Measurements from ENCODE around the gene DMRT3. TPM values are rescaled to one million over a fixed set of nuclear protein-coding genes. Genes with fewer than 3 reads are reported as not detected.
A peak's percentile ranks its signal among the peaks of the same experiment; 100 is the strongest.
"Not testable (repeated sequence)": the region's sequence is repeated elsewhere in the genome, so short reads cannot be mapped to it uniquely, and the experiment has no call there.

Gene DMRT3
- polyA plus RNA-seq, 3 donors from 2014 or later, result not detected

DNA sequence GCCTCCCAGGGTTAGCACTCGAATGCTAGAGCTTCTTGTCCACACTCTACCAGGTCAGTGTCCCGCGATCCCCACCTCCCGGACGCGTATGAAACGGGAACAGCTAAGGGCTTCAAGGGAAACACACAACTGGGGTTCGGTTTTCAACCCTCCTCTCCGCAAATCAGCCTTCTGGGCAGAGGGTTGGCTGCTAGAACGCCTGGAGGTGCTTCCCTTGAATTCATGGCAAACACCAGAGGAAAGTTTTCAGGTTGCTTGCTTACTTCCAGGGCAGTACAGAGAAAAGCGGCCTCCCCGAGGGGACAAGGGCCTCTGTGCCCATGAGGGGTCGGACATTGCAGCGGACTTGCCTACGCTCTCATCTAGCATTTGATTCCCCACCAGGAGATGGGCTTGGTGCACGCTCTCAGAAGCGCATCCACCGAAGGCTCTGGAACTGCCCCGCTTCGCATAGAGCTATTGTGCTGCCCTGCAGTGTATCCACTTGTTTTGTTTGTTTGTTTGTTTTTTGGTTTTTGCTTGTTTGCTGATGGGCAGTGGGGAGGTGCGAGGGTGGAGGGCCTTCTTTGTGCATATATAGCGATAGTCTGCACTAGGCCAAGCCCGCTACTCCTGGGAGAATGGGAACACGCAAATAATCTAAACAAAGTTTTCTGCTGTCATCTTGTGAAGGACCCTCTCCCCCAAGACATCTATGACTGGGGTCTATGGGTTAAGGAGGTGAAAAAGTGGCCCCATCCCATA, 1.3 kb upstream of the DMRT3 start:
- peaks cover 1 to 7% of the 10 kb centered on the region in 2 donors for H3K4me1 Mint-ChIP-seq
- no peak overlapping the region for H3K4me3 Mint-ChIP-seq
- no peak for DNase-seq
- H3K36me3 Mint-ChIP-seq, result no peaks in the 10 kb centered on the region
- peaks cover 0 to 6% (median 0%) of the 10 kb centered on the region in 6 donors for H3K9me3 Mint-ChIP-seq
- peaks cover 30 to 44% (median 41%) of the 10 kb centered on the region in 3 donors for H3K27me3 Mint-ChIP-seq (ENCODE audit: low read depth in 3 of 3)
- no peak overlapping the region for H3K27ac Mint-ChIP-seq

DNA sequence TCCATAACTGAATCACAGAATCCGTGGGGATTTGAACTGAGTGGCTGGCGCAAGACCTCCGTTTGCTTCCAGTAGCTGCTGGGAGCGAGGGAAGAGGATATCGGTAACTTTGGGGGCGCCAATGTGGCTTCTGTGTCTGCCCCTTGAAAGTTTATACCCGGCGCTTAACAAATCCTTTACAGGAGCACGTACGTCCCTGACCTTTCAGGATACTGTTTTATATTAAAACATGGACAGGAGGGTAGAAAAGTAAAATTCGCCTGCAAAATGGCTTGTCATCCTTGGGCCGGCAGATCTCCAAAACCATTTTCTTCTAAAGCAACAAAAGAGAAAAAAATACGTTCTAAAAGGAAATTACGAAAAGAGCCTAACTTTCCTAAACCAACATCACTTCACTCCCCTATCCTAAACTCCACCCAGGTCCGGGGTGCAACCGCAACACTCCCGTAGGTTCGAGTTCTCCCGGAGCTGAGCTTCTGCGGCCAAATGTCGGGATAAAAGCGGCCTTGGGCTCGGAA, 656 bp upstream of the DMRT3 start:
- Mint-ChIP-seq H3K4me1 (peaks cover 1 to 7% of the 10 kb centered on the region in 2 donors), H3K4me3 (peak overlapping the region in 1 of 5 donors; percentile 33), H3K9me3 (peaks cover 0 to 3% (median 0%) of the 10 kb centered on the region in 6 donors), H3K27ac (no peak overlapping the region), H3K36me3 (no peaks in the 10 kb centered on the region), H3K27me3 (ENCODE audit: low read depth in 3 of 3) (peaks cover 30 to 41% (median 40%) of the 10 kb centered on the region in 3 donors)
- no peak for DNase-seq

DNA sequence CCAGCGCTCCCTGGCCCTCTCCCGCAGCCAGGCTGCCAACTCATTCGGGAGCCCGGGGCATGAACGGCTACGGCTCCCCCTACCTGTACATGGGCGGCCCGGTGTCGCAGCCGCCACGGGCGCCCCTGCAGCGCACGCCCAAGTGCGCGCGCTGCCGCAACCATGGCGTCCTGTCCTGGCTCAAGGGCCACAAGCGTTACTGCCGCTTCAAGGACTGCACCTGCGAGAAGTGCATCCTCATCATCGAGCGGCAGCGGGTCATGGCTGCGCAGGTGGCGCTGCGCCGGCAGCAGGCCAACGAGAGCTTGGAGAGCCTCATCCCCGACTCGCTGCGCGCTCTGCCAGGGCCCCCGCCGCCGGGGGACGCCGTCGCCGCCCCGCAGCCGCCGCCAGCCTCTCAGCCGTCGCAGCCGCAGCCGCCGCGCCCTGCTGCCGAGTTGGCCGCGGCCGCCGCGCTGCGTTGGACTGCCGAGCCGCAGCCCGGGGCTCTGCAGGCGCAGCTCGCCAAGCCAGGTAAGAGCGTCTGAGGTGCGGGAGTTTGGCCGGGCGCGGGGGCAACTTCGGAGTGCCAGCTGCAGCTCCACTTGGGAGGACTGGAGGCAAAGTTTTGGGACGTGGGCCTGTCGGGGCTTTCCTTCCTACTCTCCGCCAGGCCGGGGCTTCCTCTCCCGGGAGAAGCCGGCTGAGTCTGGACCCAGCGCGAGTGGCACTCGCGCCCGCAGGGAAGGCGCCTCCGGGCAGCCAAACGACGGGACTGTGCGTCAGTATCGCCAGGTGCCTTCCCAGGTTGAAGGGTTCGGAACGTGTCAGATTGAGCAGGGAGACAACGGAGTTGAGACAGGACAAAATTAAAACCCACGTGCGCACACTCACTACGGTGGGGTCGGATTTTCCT, 735 bp downstream of the DMRT3 start:
- Mint-ChIP-seq H3K4me3 (no peak overlapping the region), H3K9me3 (peaks cover 0 to 3% (median 0%) of the 10 kb centered on the region in 6 donors)

DNA sequence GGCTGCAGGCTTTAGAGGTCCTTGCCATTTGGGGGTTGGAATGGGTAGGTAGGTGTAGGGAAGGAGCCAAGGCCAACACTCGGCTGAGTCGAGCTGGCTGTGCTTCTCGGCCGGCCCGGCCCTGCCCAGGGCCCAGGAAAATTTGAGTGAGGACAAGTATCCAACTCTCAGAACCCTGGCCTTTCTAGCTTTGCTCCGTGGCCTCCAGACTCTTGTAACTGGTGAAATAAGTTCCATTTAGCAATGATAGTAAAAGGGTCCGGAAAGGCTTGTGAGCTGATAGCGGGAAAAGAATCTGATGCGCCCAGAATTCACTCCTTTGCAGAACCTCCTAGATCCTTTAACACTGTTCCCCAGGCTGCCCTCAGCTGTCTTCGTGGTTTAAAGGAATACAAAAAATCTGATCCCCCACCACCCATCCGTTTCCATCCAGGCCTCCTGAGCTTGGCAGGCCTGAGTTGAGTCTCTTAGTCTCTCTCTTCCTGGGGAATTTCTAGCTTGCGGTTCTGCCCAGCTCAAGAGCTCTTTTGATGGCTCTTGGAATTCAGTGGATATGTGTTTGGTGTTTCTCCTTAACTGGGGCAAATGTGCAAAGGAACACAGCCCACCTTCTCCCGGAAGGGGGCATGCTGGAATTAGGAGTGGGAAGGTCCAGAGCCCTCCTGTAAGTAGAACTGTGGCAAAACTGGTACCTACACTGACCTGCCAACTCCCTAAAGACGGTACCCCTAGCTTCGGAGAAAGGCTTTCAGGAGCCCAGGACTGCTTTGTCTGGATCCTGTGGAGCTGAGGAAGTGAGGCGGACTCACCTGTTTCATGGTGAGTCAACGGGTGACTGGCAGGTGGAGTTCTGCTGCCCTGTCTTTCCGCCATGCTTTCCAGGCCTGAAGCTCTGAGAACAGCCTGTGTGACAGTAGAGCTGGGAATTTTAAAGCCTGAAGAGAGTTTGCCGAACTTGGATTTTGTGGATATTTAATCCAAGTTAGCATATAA, 1.7 kb downstream of the DMRT3 start:
- H3K27me3 Mint-ChIP-seq (ENCODE audit: low read depth in 3 of 3), result peaks cover 34 to 56% (median 42%) of the 10 kb centered on the region in 3 donors
- H3K4me3 Mint-ChIP-seq, result peak overlapping the region in 1 of 5 donors; percentile 25
- peaks cover 0 to 3% (median 0%) of the 10 kb centered on the region in 6 donors for H3K9me3 Mint-ChIP-seq
- DNase-seq, result no peak
- H3K4me1 Mint-ChIP-seq, result peaks cover 0 to 7% of the 10 kb centered on the region in 2 donors
- no peaks in the 10 kb centered on the region for H3K36me3 Mint-ChIP-seq
- H3K27ac Mint-ChIP-seq, result no peak overlapping the region

More for the DNA sequence above, 735 bp downstream of the DMRT3 start:
- Mint-ChIP-seq H3K36me3 (no peaks in the 10 kb centered on the region), H3K27me3 (ENCODE audit: low read depth in 3 of 3) (peaks cover 33 to 52% (median 44%) of the 10 kb centered on the region in 3 donors), H3K4me1 (peaks cover 0 to 7% of the 10 kb centered on the region in 2 donors), H3K27ac (no peak overlapping the region)
- no peak for DNase-seq

DNA sequence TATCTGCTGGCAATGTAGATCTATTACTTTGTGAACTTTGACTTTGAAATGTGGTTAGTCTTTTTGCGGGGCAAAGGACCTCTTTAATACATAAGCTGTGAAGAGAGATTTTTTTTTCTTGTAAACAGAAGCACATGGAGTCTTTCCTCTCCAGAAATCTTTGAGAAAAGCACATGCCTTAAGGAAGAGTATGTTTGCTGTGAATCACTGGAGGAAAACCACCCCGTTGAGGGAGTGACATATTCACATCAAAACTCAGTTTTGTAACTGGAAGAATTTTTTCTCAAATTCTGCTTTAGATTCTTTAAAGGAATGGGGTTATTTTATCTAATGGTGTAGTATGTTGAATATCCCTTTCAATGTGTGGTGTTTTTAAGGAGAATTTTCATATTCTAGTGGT, 3.5 kb downstream of the DMRT3 start:
- Mint-ChIP-seq H3K36me3 (no peaks in the 10 kb centered on the region), H3K9me3 (no peaks in the 10 kb centered on the region), H3K4me1 (no peaks in the 10 kb centered on the region), H3K4me3 (no peak overlapping the region), H3K27me3 (ENCODE audit: low read depth in 3 of 3) (peaks cover 25 to 53% (median 27%) of the 10 kb centered on the region in 3 donors), H3K27ac (no peak overlapping the region)
- DNase-seq, result no peak

DNA sequence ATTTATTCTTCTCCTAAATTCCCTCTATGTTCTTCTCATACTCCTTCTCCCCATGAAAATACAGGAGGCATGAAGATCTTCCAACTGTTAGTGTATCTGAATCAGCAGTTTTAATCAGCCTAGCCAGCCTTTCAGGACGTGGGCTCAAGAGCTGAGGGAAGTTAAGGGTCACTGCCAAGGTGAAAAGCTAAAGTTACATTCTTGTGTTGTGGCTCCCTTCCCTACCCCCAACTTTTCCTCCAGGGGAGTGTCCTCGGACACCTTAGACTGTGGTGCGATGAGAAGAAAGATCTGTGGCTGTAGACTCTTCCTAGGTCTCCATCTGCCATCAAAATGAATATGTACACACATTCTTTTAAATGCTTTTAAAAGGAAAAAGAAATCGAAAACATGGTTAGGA, 4.2 kb downstream of the DMRT3 start:
- H3K27ac Mint-ChIP-seq, result no peak overlapping the region
- H3K4me3 Mint-ChIP-seq, result no peak overlapping the region

DNA sequence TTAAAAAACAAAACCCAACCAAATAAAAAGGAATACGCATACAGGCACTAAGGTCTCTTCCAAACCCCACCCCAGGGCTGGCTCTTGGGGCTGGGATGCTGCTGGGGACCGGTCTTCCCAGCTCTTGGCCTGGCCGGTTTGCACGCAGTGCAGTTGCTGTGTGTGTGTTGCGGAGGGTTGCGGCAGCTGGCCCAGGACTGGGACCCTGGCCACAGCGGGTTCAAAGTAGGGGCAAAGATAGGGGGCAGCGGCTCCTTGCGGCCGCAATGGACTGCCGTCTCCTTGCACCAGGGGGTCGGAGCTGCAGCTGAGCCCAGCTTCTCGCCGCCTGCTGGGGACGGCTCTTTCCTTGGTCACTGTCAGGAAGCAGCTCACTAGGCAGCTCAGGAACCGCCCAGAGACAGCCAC, 5.0 kb downstream of the DMRT3 start:
- Mint-ChIP-seq H3K27ac (no peak overlapping the region), H3K4me3 (no peak overlapping the region), H3K9me3 (no peaks in the 10 kb centered on the region), H3K36me3 (no peaks in the 10 kb centered on the region), H3K4me1 (no peaks in the 10 kb centered on the region), H3K27me3 (ENCODE audit: low read depth in 3 of 3) (peaks cover 14 to 45% (median 19%) of the 10 kb centered on the region in 3 donors)
- no peak for DNase-seq

More for the DNA sequence above, 4.2 kb downstream of the DMRT3 start:
- no peaks in the 10 kb centered on the region for H3K4me1 Mint-ChIP-seq
- peaks cover 18 to 46% (median 23%) of the 10 kb centered on the region in 3 donors for H3K27me3 Mint-ChIP-seq (ENCODE audit: low read depth in 3 of 3)
- no peaks in the 10 kb centered on the region for H3K9me3 Mint-ChIP-seq
- DNase-seq, result no peak
- no peaks in the 10 kb centered on the region for H3K36me3 Mint-ChIP-seq

DNA sequence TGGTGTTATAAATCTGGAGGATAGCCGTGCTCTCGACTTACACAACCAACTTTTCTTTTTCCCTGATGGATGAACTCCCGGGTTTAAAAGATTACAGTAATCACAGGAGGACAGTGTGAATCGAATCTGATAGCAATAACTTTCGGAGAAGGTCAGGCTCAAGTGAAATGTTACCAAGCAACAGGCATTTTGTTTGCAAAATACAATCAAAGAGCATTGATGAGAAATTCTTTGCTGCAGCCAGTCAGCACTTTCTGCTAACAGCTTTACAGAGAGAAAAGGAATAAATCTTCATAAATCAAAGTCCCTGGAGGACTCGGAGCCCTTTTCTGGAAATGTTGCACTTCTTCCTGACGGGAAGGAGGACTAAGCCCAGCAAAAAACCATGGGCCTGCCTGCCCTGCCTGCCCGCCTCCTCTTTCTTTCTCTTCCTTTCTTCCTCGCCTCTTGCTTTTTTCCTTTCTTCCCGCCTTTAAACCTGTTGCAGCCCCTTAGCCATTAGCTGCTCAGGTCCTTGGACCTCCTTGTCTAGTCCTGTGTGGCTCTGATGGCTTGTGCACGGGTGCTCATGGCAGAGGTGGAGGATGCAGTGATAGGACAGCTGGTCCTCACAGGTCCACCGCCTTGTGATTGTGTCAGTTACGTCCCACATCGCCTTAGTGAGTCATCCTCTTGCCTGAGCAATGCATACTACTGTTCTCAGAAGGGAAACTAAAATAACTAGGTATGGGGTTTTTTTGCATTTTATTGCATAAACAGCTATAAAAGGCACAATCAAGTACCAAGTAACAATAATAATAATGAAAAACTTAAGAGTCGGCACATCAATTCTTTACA, 6.2 kb downstream of the DMRT3 start:
- Mint-ChIP-seq H3K27ac (no peak overlapping the region), H3K4me1 (no peaks in the 10 kb centered on the region), H3K9me3 (no peaks in the 10 kb centered on the region), H3K4me3 (no peak overlapping the region), H3K36me3 (no peaks in the 10 kb centered on the region), H3K27me3 (ENCODE audit: low read depth in 3 of 3) (peaks cover 14 to 45% (median 19%) of the 10 kb centered on the region in 3 donors)
- no peak for DNase-seq

DNA sequence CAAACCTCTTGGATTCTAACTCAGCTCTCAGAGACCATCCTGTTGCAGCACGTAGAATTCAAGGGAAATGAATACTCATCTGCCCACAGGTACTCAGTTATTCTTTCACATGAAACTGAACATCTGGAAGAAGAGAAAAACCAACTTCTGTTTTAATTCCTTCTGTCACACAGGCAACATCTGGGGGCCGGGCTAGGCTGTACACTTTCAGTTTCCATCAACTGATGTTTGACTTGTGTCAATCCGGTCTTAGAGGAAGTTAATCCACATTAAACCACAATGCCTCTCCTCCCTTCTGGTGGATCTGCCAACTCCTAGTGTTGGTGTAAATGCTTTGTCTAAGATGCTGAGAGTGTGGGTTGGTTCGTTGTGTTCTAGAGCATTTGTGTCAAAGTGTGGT, 17.6 kb downstream of the DMRT3 start:
- no peaks in the 10 kb centered on the region for H3K36me3 Mint-ChIP-seq
- H3K27ac Mint-ChIP-seq, result no peak overlapping the region
- peaks cover 0 to 8% (median 2%) of the 10 kb centered on the region in 3 donors for H3K27me3 Mint-ChIP-seq (ENCODE audit: low read depth in 3 of 3)
- peaks cover 0 to 3% (median 0%) of the 10 kb centered on the region in 6 donors for H3K9me3 Mint-ChIP-seq
- H3K4me3 Mint-ChIP-seq, result no peak overlapping the region
- H3K4me1 Mint-ChIP-seq, result peaks cover 0 to 1% of the 10 kb centered on the region in 2 donors
- no peak for DNase-seq

DNA sequence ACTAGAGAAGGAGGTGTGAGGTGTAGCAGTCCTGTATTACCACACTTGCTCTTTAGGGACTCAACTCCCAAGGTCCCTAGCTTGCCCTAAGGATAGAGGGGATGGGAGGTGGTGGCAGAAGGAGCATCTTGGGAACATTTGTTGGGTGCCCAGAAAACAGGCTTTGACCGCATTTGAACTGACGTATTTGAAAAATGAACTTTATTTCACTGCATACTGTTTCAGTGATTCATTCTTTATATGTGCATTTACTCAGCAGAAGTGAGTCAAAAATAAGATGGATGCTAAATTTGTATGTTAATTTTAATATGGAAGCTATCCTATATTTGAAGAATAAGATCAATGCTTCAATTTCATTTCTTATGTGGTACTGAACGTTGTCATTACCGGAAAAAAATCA, 18.7 kb downstream of the DMRT3 start:
- Mint-ChIP-seq H3K36me3 (no peaks in the 10 kb centered on the region), H3K27ac (no peak overlapping the region), H3K4me1 (peaks cover 0 to 6% of the 10 kb centered on the region in 2 donors), H3K4me3 (no peak overlapping the region), H3K9me3 (peaks cover 0 to 3% (median 0%) of the 10 kb centered on the region in 6 donors), H3K27me3 (ENCODE audit: low read depth in 3 of 3) (peaks cover 0 to 6% (median 0%) of the 10 kb centered on the region in 3 donors)
- no peak for DNase-seq

DNA sequence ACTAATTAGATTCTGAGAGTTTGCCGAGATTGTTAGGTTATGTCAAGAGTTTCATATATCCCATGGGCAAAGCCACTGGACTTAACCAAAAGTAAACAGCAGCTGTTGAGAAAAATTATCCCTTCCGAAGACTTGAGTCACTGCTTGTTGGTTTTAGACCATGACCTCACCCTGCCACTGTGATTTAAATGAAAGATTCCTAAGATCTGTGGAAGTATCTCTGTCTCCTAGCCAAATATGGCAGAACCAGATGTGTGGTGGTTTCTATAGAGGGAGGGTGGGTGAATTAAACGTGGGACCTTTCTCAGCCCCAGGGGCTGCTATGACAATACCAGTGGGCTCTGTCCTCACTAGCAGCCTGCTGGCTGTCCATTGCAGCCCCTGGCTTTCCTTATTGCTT, 19.3 kb downstream of the DMRT3 start:
- Mint-ChIP-seq H3K9me3 (peaks cover 0 to 3% (median 0%) of the 10 kb centered on the region in 6 donors), H3K4me1 (peaks cover 0 to 6% of the 10 kb centered on the region in 2 donors), H3K27me3 (ENCODE audit: low read depth in 3 of 3) (peaks cover 0 to 6% (median 0%) of the 10 kb centered on the region in 3 donors), H3K4me3 (no peak overlapping the region), H3K27ac (no peak overlapping the region), H3K36me3 (no peaks in the 10 kb centered on the region)
- no peak for DNase-seq

DNA sequence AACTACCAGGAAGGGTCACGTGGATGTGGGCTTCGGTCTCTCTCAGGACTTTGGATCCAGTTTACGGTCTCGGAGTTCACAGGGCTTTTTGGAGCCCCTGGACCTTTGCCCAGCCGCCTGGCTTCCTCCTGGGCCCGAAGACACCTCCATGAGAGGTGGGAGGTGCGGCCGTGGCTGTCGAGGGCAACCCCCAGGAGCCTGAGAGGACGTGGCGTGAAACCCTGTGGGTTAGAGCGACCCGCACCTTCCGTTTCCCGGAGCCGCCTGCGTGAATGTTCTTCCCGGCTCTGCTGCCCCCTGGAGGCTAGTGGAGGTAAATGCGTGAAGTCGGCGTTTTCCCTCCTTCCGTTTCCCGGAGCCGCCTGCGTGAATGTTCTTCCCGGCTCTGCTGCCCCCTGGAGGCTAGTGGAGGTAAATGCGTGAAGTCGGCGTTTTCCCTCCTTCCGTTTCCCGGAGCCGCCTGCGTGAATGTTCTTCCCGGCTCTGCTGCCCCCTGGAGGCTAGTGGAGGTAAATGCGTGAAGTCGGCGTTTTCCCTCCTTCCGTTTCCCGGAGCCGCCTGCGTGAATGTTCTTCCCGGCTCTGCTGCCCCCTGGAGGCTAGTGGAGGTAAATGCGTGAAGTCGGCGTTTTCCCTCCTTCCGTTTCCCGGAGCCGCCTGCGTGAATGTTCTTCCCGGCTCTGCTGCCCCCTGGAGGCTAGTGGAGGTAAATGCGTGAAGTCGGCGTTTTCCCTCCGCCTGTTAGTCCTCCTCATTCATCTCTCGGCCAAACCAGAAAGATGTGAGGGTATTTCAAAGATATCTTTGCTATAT, 22.1 kb downstream of the DMRT3 start:
- H3K4me3 Mint-ChIP-seq; H3K27ac Mint-ChIP-seq; DNase-seq; H3K9me3 Mint-ChIP-seq; H3K27me3 Mint-ChIP-seq (ENCODE audit: low read depth in 3 of 3); H3K36me3 Mint-ChIP-seq; H3K4me1 Mint-ChIP-seq: not testable (repeated sequence)

Data from immature natural killer cell (primary cell).